HG03469 (cell line): ENCODE data around the gene MFAP1.
"Not testable (repeated sequence)": the region's sequence is repeated elsewhere in the genome, so short reads cannot be mapped to it uniquely, and the experiment has no call there.

Source experiments
- ATAC-seq: cut with Tn5 transposase; IDR thresholded peaks from one replicate; pipeline ENCODE4 v1.9.1; 2021; ENCODE audit warnings: mild to moderate bottlenecking, moderate library complexity, moderate number of reproducible peaks; ENCODE audit not compliant: unreplicated experiment

The MFAP1 gene

GRCh38 chr15:43825305-43825704, 815 bp upstream of the MFAP1 start:
- not testable (repeated sequence) for ATAC-seq

- no peak for ATAC-seq
Measured at GRCh38 chr15:43821505-43821904, 3.0 kb downstream of the MFAP1 start.

GRCh38 chr15:43815064-43815463, 9.4 kb downstream of the MFAP1 start:
- ATAC-seq: not testable (repeated sequence)

- ATAC-seq: peak; percentile 36
Measured at GRCh38 chr15:43808960-43809678, 15.4 kb downstream of the MFAP1 start.

- ATAC-seq: peak; percentile 2
Measured at GRCh38 chr15:43808435-43808950, 16.0 kb downstream of the MFAP1 start.

- ATAC-seq: not testable (repeated sequence)
Measured at GRCh38 chr15:43802676-43803075, 21.8 kb downstream of the MFAP1 start.

GRCh38 chr15:43800286-43801141, 24.0 kb downstream of the MFAP1 start, which contains the start of gene HYPK:
TSS of gene HYPK (plus strand) at chr15:43800599. CDS start at chr15:43800623, 24 bp downstream.
- ATAC-seq: peak; percentile 42

- ATAC-seq: no peak
Measured at GRCh38 chr15:43799945-43800285, 24.6 kb downstream of the MFAP1 start, which contains the start of gene SERINC4. TSS of gene SERINC4 (minus strand) at chr15:43800220. CDS start at chr15:43799986, 234 bp downstream.

- no peak for ATAC-seq
Measured at GRCh38 chr15:43799209-43799944, 25.1 kb downstream of the MFAP1 start.

GRCh38 chr15:43796566-43796965, 27.9 kb downstream of the MFAP1 start:
- ATAC-seq: no peak

GRCh38 chr15:43795997-43796396, 28.5 kb downstream of the MFAP1 start:
- no peak for ATAC-seq

- ATAC-seq: no peak
Measured at GRCh38 chr15:43795197-43795596, 29.3 kb downstream of the MFAP1 start.

- no peak for ATAC-seq
Measured at GRCh38 chr15:43794269-43795037, 30.0 kb downstream of the MFAP1 start.

- ATAC-seq: no peak
Measured at GRCh38 chr15:43793647-43794046, 30.8 kb downstream of the MFAP1 start.

GRCh38 chr15:43792761-43793476, 31.6 kb downstream of the MFAP1 start:
- no peak for ATAC-seq

GRCh38 chr15:43791993-43792760, 32.3 kb downstream of the MFAP1 start, which contains the start of gene SERF2:
TSS of gene SERF2 (plus strand) at chr15:43792320. CDS start at chr15:43792377, 57 bp downstream.
- ATAC-seq: peak; percentile 69

- no peak for ATAC-seq
Measured at GRCh38 chr15:43789409-43789808, 35.1 kb downstream of the MFAP1 start.

- no peak for ATAC-seq
Measured at GRCh38 chr15:43779016-43779415, 45.5 kb downstream of the MFAP1 start.
